IMR-90 (cell line): ENCODE measurements around the gene BRMS1.

Source experiments
- BHLHE40 ChIP-seq: fragments of 150-350 bp; IDR thresholded peaks from 2 replicates; pipeline ENCODE4 v1.6.1; 2016; ENCODE audit warnings: mild to moderate bottlenecking, low read depth, low read length
- CEBPB ChIP-seq: IDR thresholded peaks from 2 replicates; pipeline ENCODE4 v1.6.1; 2012; ENCODE audit warnings: low read depth, low read length, improper control_type of control experiment
- CTCF ChIP-seq: conservative IDR thresholded peaks from 2 replicates; pipeline ENCODE4 v1.5.1; 2012; ENCODE audit warnings: mild to moderate bottlenecking, low read depth, low read length, improper control_type of control experiment
- ELK1 ChIP-seq: fragments of 150-350 bp; IDR thresholded peaks from 2 replicates; pipeline ENCODE4 v1.6.1; 2016; ENCODE audit warnings: low read depth, mild to moderate bottlenecking, low read length, moderate library complexity, borderline replicate concordance
- FOS ChIP-seq: fragments of 150-350 bp; IDR thresholded peaks from 2 replicates; pipeline ENCODE4 v1.6.1; 2016; ENCODE audit warnings: low read depth, low read length
- MAFK ChIP-seq: IDR thresholded peaks from 2 replicates; pipeline ENCODE4 v1.6.1; 2012; ENCODE audit warnings: low read depth, low read length, improper control_type of control experiment
- MAZ ChIP-seq: IDR thresholded peaks from 2 replicates; pipeline ENCODE4 v1.6.1; 2012; ENCODE audit warnings: low read depth, mild to moderate bottlenecking, low read length, improper control_type of control experiment, moderate library complexity, borderline replicate concordance
- MXI1 ChIP-seq: IDR thresholded peaks from 2 replicates; pipeline ENCODE4 v1.6.1; 2012; ENCODE audit warnings: low read depth, mild to moderate bottlenecking, low read length, moderate library complexity, borderline replicate concordance
- POLR2A ChIP-seq: IDR thresholded peaks from 2 replicates; pipeline ENCODE4 v1.6.1; 2012; ENCODE audit warnings: mild to moderate bottlenecking, low read depth, low read length
- RAD21 ChIP-seq: IDR thresholded peaks from 2 replicates; pipeline ENCODE4 v1.6.1; 2012; ENCODE audit warnings: low read length, improper control_type of control experiment
- RCOR1 ChIP-seq: IDR thresholded peaks from 2 replicates; pipeline ENCODE4 v1.6.1; 2012; ENCODE audit warnings: mild to moderate bottlenecking, low read length, improper control_type of control experiment; ENCODE audit not compliant: insufficient replicate concordance
- RFX5 ChIP-seq: IDR thresholded peaks from 2 replicates; pipeline ENCODE4 v1.8.0; 2012; ENCODE audit warnings: low read depth, mild to moderate bottlenecking, low read length, moderate library complexity
- SMC3 ChIP-seq: fragments of 150-350 bp; IDR thresholded peaks from 2 replicates; pipeline ENCODE4 v1.6.1; 2016; ENCODE audit warnings: low read depth, mild to moderate bottlenecking, antibody characterized with exemption, low read length, moderate library complexity
- USF2 ChIP-seq: fragments of 150-350 bp; IDR thresholded peaks from 2 replicates; pipeline ENCODE4 v1.6.1; 2017; ENCODE audit warnings: mild to moderate bottlenecking, antibody characterized with exemption, low read length, low read depth

GRCh38 chr11:66339162-66339675 lies 5.7 kb downstream of the BRMS1 start:
- TF ChIP-seq POLR2A (no peak), CTCF (no peak), RCOR1 (no peak), BHLHE40 (no peak), RAD21 (no peak), MAZ (no peak), USF2 (no peak), FOS (no peak), SMC3 (no peak), CEBPB (no peak), RFX5 (no peak), ELK1 (no peak), MXI1 (no peak), MAFK (no peak)
